ENCODE data around the gene TTC13.
A peak's percentile ranks its signal among the peaks of the same experiment; 100 is the strongest.

TTC13 gene

GRCh38 chr1:230948301-230948700 lies 30.4 kb downstream of the TTC13 start:
- DNase-seq, result no peak

GRCh38 chr1:230943048-230943593 lies 35.5 kb downstream of the TTC13 start:
- DNase-seq, result no peak

DNA sequence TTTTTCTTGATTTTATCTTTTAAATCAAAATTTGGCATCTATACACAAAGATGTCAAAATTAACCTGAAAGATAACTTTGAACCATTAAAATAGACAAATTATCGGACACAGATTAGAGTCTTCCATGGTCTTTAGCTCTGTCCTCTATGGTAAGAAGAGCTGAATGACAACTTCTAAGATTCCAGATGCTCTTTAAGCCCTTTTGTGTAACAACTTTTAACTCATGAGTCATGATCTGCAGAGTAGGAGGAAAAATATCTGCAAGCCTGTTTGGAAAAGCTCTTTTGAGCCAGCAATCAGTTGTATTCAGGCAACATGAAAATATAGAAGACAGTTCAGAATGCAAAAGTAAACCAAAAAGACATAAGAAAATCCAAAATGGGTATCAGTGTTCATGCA lies 37.8 kb downstream of the TTC13 start:
- no peak for DNase-seq

DNA sequence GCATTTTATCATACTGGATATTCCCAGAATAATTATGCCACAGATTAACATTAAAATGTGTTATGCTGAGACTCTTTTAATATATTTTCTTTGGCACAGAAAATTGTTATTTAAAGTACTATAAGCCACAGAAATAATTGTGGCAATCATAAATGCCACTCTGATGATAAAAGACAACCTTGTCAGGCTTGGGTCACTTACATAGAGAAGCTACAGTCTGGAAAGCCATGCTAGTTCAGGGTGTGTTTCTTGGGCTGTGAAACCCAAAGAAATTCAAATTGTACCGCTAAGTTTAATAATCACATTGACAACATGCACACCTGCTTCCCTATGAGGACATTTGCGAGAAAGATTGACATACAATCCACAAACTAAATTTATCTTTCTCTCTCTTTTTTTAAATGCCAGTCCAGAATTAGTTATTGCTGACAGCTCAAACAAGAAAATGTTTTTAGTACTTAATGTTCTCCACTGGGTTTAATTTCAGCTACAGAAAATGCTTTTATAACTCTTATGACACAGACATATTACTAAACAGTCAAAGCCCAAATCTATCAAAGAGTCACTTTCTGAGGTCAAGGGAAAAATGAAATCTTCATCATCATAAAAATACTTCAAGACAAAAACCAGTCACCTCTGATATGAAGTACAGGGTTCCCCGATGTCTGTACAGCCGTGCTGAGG lies 38.7 kb downstream of the TTC13 start:
- DNase-seq, result no peak

- DNase-seq, result no peak
Observed at GRCh38 chr1:230938924-230939368, 39.7 kb downstream of the TTC13 start.

DNA sequence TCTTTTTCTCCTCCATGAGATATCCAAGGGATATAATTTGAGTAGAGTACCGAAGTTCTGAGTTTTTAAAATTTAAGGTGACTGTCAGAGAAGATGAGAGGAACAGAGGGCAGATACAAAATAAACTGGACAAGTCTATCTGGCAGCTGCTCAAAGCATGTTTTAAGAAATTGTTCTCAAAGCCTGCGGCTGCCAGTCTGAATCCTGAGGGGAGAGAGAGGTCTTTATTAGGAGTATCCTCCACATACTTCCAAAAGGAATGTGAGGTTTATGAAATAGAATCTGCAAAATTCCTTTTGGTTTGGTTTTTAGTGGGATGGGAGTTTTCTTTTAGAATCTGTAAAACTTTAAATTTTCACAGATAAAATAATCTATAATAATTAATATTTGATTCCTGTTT lies 41.3 kb downstream of the TTC13 start:
- DNase-seq, result no peak

DNA sequence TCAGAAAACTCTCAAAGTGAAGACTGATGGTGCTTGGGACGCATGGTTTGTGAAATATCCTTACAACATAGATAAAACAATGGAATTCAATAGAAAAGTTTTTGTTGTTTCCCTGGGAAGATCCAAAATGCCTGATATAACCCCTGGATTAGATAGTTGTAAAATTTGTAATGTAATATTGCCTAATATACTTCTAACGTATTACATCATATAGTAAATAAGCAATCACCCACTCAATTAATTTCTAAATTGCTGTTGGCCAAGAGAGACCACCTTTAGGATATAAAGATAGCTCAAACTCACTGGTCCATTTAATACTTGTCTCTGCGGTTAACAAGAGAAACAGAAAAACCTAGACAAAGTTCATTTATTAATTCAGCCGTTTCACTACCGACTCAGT lies 42.2 kb downstream of the TTC13 start:
- no peak for DNase-seq

- no peak for DNase-seq
Observed at GRCh38 chr1:230935852-230936251, 42.8 kb downstream of the TTC13 start.

- DNase-seq, result no peak
Observed at GRCh38 chr1:230930986-230931385, 47.7 kb downstream of the TTC13 start.

- DNase-seq, result no peak
Observed at GRCh38 chr1:230926182-230926581, 52.5 kb downstream of the TTC13 start.

GRCh38 chr1:230925608-230926007 lies 53.1 kb downstream of the TTC13 start:
- DNase-seq, result no peak

GRCh38 chr1:230923176-230923575 lies 55.5 kb downstream of the TTC13 start:
- no peak for DNase-seq

GRCh38 chr1:230922620-230923019 lies 56.0 kb downstream of the TTC13 start:
- no peak for DNase-seq

- no peak for DNase-seq
Observed at GRCh38 chr1:230919207-230919606, 59.5 kb downstream of the TTC13 start.

DNA sequence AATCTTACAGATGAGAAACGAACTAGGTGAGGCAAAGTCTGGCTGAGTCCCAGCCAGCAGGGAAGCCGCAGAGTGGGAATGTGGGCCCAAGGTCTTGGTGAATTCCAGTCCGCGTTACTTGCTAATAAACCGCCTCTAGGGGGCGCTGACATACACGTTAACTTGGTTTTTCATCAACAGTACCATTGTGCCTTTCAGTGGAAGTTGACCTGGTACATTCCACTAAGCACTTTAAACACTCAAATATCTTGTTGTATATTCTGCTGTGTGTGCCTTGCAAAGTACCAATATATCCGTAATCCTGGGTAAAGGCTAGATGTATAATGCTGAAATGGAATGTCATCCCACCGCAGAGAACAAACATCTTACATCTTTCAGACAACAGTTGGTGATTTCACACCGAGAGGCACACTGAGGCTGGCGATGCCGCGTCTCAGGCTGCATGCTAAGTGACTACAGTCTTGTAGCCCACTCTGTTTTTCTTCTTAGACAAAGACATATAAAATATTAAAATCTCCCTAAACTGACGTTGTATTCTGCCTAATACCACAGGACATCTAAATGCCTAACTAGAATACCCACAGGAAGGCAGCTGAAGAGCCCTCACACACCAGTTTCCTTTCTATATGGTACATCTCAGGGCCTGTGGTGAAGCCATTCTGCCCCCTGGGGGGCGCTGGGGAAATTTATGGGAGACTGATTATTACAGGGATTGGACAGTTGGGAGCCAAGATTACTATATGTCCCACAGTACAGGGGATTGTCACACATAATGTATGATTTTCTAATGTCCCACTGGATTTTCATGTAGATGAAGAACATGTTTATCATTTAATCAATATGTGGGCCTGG lies 61.2 kb downstream of the TTC13 start:
- peak; percentile 74 for DNase-seq

DNA sequence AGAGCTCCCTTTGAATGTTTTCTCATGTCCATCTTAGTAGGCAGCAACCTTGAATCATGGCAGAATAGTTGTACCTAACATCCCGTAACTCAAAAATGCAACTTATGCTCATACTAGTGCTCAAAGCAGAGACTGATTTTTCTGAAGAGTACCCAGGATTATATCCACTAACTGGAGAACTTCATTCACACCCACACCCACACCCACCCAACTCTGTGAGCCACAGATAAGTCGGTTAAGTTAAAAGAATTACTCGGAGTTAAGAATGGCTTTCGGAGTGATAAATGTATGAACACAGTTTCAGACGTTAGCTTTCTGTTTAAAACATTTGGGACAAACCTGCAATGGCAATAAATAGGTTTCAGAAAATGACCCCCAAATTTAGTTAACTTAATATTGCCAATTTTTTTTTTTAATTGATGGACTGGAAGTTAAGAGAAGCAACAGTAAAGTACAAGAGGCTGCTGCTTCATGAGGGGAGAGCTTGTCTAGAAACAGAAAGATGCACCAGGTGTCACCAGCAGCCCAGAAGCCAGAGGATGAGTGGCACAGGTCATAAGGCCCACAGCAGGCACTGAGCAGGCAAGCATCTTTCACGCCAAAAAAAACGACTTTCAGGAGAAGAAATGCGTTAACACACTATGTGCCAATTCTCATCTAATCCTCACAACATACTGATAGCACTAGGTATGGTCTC lies 61.9 kb downstream of the TTC13 start:
- DNase-seq, result no peak

DNA sequence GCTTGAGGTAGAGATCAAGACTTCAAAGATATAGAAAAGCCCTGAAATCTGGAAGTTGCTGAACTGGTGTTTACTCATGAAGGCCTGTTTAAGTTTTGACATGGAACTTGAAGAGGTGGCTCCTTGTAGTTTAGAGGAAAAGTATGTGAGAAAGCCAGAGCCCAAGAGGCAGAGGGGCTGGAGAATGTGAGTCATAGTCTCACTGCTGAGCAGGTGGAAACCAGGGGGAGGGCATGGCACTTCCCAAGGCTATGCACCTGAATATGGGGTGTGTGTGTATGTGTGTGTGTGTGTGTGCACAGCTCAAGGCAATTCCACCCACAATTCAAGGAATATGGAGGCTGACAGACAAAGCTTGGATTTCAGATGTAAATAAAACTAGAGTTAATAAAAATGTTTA lies 63.6 kb downstream of the TTC13 start:
- DNase-seq, result no peak

DNA sequence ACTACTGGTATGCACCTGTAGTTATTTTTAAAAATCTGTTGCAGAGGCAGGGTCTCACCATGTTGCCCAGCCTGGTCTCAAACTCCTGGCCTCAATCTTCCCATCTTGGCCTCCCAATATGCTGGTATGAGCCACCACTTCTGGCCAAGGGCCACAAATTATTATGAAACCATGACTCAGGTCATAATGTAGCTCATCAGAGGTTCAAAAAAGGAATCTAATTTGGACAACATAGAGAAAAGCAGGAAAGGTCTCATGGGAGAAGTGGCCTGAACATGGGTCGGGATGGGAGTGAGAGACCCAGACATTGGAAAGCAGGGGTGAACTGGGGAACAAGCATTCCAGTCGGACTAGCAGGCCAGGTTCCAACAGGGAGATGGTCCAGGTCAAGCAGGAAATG lies 65.2 kb downstream of the TTC13 start:
- DNase-seq, result no peak

DNA sequence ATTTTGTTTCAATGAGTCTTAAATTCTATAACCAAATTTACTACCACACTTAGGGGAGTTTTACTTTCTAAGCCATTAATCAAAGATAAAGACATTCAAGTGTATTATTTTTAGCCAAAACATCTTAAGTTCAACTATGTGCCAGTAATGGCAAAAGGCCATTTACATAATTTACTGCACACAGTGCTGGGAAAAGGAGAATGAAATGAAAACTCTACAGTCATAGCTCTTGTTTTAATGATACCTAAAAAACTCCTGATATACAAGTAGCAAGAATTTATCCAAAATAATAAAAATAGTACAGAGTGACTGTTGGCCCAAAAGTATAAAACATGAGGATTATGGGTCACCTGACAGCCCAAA lies 67.9 kb downstream of the TTC13 start:
- no peak for DNase-seq

DNA sequence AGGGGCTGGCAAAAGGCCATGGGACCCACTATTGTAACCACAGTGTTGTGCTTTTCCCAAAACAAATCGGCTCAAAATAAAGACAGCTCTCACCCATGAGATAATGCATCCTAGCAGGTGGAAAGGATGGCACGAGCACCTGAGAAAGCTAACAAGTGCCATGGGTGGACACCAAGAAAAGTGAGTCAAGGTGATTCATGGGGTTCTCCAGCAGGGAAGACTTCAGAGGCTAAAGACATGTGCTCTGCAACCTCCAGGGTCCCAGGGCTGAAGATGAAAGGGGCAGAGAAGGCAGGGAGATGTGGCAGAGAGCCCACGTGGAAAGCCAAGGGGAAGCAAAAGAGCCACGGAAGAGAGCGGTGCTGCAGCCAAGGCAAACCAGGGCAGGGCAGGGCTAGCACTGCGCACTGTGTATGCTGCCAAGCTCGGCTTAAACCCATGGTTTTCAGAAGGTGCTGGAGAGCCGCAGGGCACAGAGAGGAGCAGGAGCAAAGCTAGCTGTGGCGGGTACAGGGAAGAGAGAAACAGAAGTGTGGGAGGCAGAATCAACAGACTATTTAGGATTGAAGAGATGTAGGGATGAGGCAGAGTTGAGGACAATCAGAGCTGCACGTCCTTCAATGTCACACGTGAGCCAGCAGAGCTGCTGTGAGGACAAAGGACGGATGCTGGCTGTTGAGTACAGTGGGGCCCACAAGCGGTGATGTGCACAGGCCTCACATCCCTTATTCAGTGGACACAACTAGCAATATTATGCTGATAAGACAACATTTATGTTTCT lies 68.5 kb downstream of the TTC13 start:
- no peak for DNase-seq

DNA sequence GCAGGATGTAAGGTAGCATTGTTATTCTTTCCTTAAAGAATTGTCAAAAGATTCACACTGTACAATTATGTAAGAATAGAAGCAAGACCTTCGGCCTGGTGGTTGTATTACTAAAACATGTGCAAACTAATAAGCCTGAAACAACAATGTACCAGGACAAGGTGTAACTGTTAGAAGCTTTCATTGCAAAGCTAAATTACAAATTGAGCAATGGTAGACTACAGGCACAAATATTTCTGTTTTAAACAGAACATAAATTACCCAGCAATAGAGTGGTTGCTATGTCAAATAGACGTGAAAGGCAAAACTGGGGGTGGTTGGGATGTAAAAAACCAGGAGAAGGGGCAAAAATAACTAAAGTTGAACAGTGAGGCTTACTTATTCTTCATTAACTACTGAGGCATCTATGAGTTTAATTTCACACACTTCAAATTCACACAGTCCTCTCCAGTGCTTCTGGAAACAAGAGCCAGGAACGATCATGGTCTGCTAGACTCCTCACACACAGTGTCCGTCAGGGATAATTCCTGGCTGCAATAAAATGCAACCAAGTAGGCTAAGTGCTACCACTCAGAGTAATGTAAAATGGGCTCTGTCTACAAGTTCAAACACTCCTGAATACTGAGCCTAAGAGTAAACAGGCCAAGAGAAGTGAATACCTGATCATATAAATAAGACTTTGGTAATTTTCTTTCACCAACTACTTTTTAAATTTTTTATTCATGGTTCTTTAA lies 71.0 kb downstream of the TTC13 start:
- no peak for DNase-seq

DNA sequence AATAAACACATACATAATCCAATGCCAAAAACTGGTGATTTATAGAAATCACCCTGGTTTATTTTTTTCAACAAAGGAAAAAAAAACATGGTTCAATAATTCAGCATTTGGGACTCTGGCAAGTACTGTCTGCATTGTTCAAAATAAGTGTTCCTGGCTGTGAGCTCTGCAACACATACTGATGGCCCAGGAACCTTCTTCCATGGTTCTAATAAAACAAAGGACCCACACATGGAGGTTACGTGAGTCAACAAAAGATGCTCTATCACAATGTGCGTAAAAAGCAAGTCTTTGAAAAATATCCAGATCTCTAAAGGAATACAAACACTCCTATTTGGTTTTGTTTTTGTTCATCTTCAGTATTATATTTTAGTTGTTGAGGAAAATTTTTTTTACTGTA lies 72.4 kb downstream of the TTC13 start:
- DNase-seq, result no peak

Data from CD4-positive, alpha-beta T cell treated with Interleukin-4 for 4 hours (primary cell).